ENCODE data around the gene PCDHB10. TPM values are rescaled to one million over a fixed set of nuclear protein-coding genes. Genes with fewer than 3 reads are reported as not detected.
"Not testable (repeated sequence)": the region's sequence is repeated elsewhere in the genome, so short reads cannot be mapped to it uniquely, and the experiment has no call there.

The PCDHB10 gene
- total and polyA plus RNA-seq, 3 experiments from 2014 or later = not detected

- H3K4me3 Mint-ChIP-seq = no peak overlapping the region
- no peak overlapping the region for H3K27ac ChIP-seq (ENCODE audit: low read depth, low read length)
- peaks cover 4 to 21% (median 17%) of the 10 kb centered on the region in 5 donors for H3K9me3 Mint-ChIP-seq
- peaks cover 26 to 41% of the 10 kb centered on the region in 2 donors for H3K27me3 Mint-ChIP-seq
- DNase-seq = no peak
- no peaks in the 10 kb centered on the region for H3K9me3 ChIP-seq (ENCODE audit: low read length)
- H3K27ac Mint-ChIP-seq = no peak overlapping the region
- H3K27me3 ChIP-seq (ENCODE audit: insufficient read depth, low read length, poor library complexity, severe bottlenecking) = no peaks in the 10 kb centered on the region
- POLR2A ChIA-PET = no interaction called here
- peaks cover 0 to 1% (median 0%) of the 10 kb centered on the region in 3 donors for H3K4me1 Mint-ChIP-seq
- H3K4me1 ChIP-seq (ENCODE audit: insufficient read depth, low read length) = no peaks in the 10 kb centered on the region
- CTCF ChIA-PET = no interaction called here
- no peak overlapping the region for H3K4me3 ChIP-seq (ENCODE audit: low read length)
- H3K36me3 Mint-ChIP-seq = no peaks in the 10 kb centered on the region
- no peaks in the 10 kb centered on the region for H3K36me3 ChIP-seq (ENCODE audit: insufficient read depth, low read length)
These were observed 11.8 kb upstream of the PCDHB10 start for GRCh38 chr5:141180313-141180712.

- H3K9me3 ChIP-seq (ENCODE audit: low read length) = no peaks in the 10 kb centered on the region
- no peak within 1 kb of the TSS for H3K4me3 Mint-ChIP-seq
- no peaks in the 10 kb centered on the region for H3K27me3 ChIP-seq (ENCODE audit: insufficient read depth, low read length, poor library complexity, severe bottlenecking)
- no peaks in the 10 kb centered on the region for H3K36me3 ChIP-seq (ENCODE audit: insufficient read depth, low read length)
- DNase-seq = no peak
- peaks cover 0 to 5% (median 0%) of the 10 kb centered on the region in 3 donors for H3K36me3 Mint-ChIP-seq
- no peak within 1 kb of the TSS for H3K27ac Mint-ChIP-seq
- CTCF ChIA-PET = no interaction called here
- H3K4me3 ChIP-seq (ENCODE audit: low read length) = no peak within 1 kb of the TSS
- peaks cover 31 to 54% of the 10 kb centered on the region in 2 donors for H3K27me3 Mint-ChIP-seq
- no peak within 1 kb of the TSS for H3K27ac ChIP-seq (ENCODE audit: low read depth, low read length)
- H3K9me3 Mint-ChIP-seq = peaks cover 4 to 26% (median 21%) of the 10 kb centered on the region in 5 donors
- H3K4me1 ChIP-seq (ENCODE audit: insufficient read depth, low read length) = no peaks in the 10 kb centered on the region
- POLR2A ChIA-PET = no interaction called here
- peaks cover 5 to 6% (median 6%) of the 10 kb centered on the region in 3 donors for H3K4me1 Mint-ChIP-seq
These were observed 9.9 kb upstream of the PCDHB10 start, which contains the start of gene PCDHB16 for GRCh38 chr5:141182248-141182647. Gene PCDHB16, plus strand, starts transcription at chr5:141182387. Its CDS starts 173 bp downstream, at chr5:141182560.

- H3K36me3 ChIP-seq (ENCODE audit: insufficient read depth, low read length); CTCF ChIA-PET; H3K4me3 ChIP-seq (ENCODE audit: low read length); H3K4me3 Mint-ChIP-seq; H3K4me1 Mint-ChIP-seq; H3K27me3 ChIP-seq (ENCODE audit: insufficient read depth, low read length, poor library complexity, severe bottlenecking); DNase-seq; H3K27ac ChIP-seq (ENCODE audit: low read depth, low read length); H3K36me3 Mint-ChIP-seq; H3K4me1 ChIP-seq (ENCODE audit: insufficient read depth, low read length); H3K27ac Mint-ChIP-seq; POLR2A ChIA-PET; H3K9me3 ChIP-seq (ENCODE audit: low read length): not testable (repeated sequence)
- Mint-ChIP-seq H3K9me3 (peaks cover 11 to 36% (median 28%) of the 10 kb centered on the region in 5 donors), H3K27me3 (peaks cover 34 to 64% of the 10 kb centered on the region in 2 donors)
These were observed 7.9 kb upstream of the PCDHB10 start for GRCh38 chr5:141184117-141184855.

- Mint-ChIP-seq H3K27ac (peak within 1 kb of the TSS in 2 of 8 donors; percentile 3 to 9), H3K9me3 (peaks cover 13 to 50% (median 44%) of the 10 kb centered on the region in 5 donors), H3K36me3 (peaks cover 1 to 9% (median 2%) of the 10 kb centered on the region in 3 donors), H3K27me3 (peaks cover 41 to 70% of the 10 kb centered on the region in 2 donors), H3K4me1 (peaks cover 6 to 9% (median 6%) of the 10 kb centered on the region in 3 donors), H3K4me3 (peak within 1 kb of the TSS; percentile 6 to 78 (median 63))
- Histone ChIP-seq H3K9me3 (ENCODE audit: low read length) (no peaks in the 10 kb centered on the region), H3K36me3 (ENCODE audit: insufficient read depth, low read length) (no peaks in the 10 kb centered on the region), H3K4me3 (ENCODE audit: low read length) (no peak within 1 kb of the TSS), H3K27me3 (ENCODE audit: insufficient read depth, low read length, poor library complexity, severe bottlenecking) (no peaks in the 10 kb centered on the region), H3K27ac (ENCODE audit: low read depth, low read length) (no peak within 1 kb of the TSS), H3K4me1 (ENCODE audit: insufficient read depth, low read length) (no peaks in the 10 kb centered on the region)
- CTCF ChIA-PET = no interaction called here
- DNase-seq = peak in 2 of 5 donors; percentile 8 to 18
- POLR2A ChIA-PET = no interaction called here
These were observed 5.1 kb upstream of the PCDHB10 start, which contains the start of gene PCDHB9 for GRCh38 chr5:141186897-141187512. Gene PCDHB9, plus strand, starts transcription at chr5:141187161. Its CDS starts 158 bp downstream, at chr5:141187319.

GRCh38 chr5:141188682-141189081 is 3.5 kb upstream of the PCDHB10 start:
- Mint-ChIP-seq H3K9me3 (peaks cover 14 to 50% (median 41%) of the 10 kb centered on the region in 5 donors), H3K27me3 (peaks cover 36 to 64% of the 10 kb centered on the region in 2 donors)
- H3K4me3 ChIP-seq (ENCODE audit: low read length); H3K4me1 Mint-ChIP-seq; H3K4me1 ChIP-seq (ENCODE audit: insufficient read depth, low read length); CTCF ChIA-PET; H3K27me3 ChIP-seq (ENCODE audit: insufficient read depth, low read length, poor library complexity, severe bottlenecking); H3K27ac ChIP-seq (ENCODE audit: low read depth, low read length); H3K4me3 Mint-ChIP-seq; DNase-seq; H3K36me3 ChIP-seq (ENCODE audit: insufficient read depth, low read length); H3K36me3 Mint-ChIP-seq; H3K9me3 ChIP-seq (ENCODE audit: low read length); H3K27ac Mint-ChIP-seq; POLR2A ChIA-PET: not testable (repeated sequence)

- H3K4me3 Mint-ChIP-seq; POLR2A ChIA-PET; CTCF ChIA-PET; H3K4me1 Mint-ChIP-seq; H3K9me3 ChIP-seq (ENCODE audit: low read length); H3K27me3 ChIP-seq (ENCODE audit: insufficient read depth, low read length, poor library complexity, severe bottlenecking); H3K36me3 ChIP-seq (ENCODE audit: insufficient read depth, low read length); H3K27ac ChIP-seq (ENCODE audit: low read depth, low read length); H3K27ac Mint-ChIP-seq; DNase-seq; H3K4me1 ChIP-seq (ENCODE audit: insufficient read depth, low read length); H3K36me3 Mint-ChIP-seq; H3K4me3 ChIP-seq (ENCODE audit: low read length): not testable (repeated sequence)
- Mint-ChIP-seq H3K9me3 (peaks cover 14 to 50% (median 42%) of the 10 kb centered on the region in 5 donors), H3K27me3 (peaks cover 36 to 63% of the 10 kb centered on the region in 2 donors)
These were observed 3.0 kb upstream of the PCDHB10 start for GRCh38 chr5:141189131-141189530.

- H3K4me3 Mint-ChIP-seq; H3K36me3 Mint-ChIP-seq; H3K9me3 ChIP-seq (ENCODE audit: low read length); H3K4me1 Mint-ChIP-seq; POLR2A ChIA-PET; H3K4me1 ChIP-seq (ENCODE audit: insufficient read depth, low read length); CTCF ChIA-PET; H3K27ac ChIP-seq (ENCODE audit: low read depth, low read length); H3K4me3 ChIP-seq (ENCODE audit: low read length); H3K36me3 ChIP-seq (ENCODE audit: insufficient read depth, low read length); H3K27ac Mint-ChIP-seq; H3K27me3 ChIP-seq (ENCODE audit: insufficient read depth, low read length, poor library complexity, severe bottlenecking); DNase-seq: not testable (repeated sequence)
- Mint-ChIP-seq H3K9me3 (peaks cover 37 to 60% (median 50%) of the 10 kb centered on the region in 5 donors), H3K27me3 (peaks cover 29 to 60% of the 10 kb centered on the region in 2 donors)
These were observed 2.2 kb downstream of the PCDHB10 start for GRCh38 chr5:141194332-141194731.

GRCh38 chr5:141196363-141196762 is 4.2 kb downstream of the PCDHB10 start:
- Mint-ChIP-seq H3K4me1 (no peaks in the 10 kb centered on the region), H3K36me3 (peaks cover 0 to 3% (median 0%) of the 10 kb centered on the region in 3 donors), H3K27ac (no peak overlapping the region), H3K27me3 (peaks cover 33 to 60% of the 10 kb centered on the region in 2 donors), H3K4me3 (no peak overlapping the region), H3K9me3 (peaks cover 45 to 60% (median 53%) of the 10 kb centered on the region in 5 donors)
- Histone ChIP-seq H3K9me3 (ENCODE audit: low read length) (peaks cover 5% of the 10 kb centered on the region), H3K27ac (ENCODE audit: low read depth, low read length) (no peak overlapping the region), H3K36me3 (ENCODE audit: insufficient read depth, low read length) (no peaks in the 10 kb centered on the region), H3K27me3 (ENCODE audit: insufficient read depth, low read length, poor library complexity, severe bottlenecking) (no peaks in the 10 kb centered on the region), H3K4me3 (ENCODE audit: low read length) (no peak overlapping the region), H3K4me1 (ENCODE audit: insufficient read depth, low read length) (no peaks in the 10 kb centered on the region)
- no peak for DNase-seq
- CTCF ChIA-PET = no interaction called here
- POLR2A ChIA-PET = no interaction called here
